Adrenal gland (tissue), 12 donors: Measurements from ENCODE around the gene CES4A. TPM values are rescaled to one million over a fixed set of nuclear protein-coding genes. Genes with fewer than 3 reads are reported as not detected.

Experiments used
- DNase-seq, 7 donors: peaks; one replicate each; pipeline ENCODE4 v3.0.0-alpha.2; 2019 to 2020
- H3K27ac ChIP-seq, 5 donors: fragments of 200-600 bp; sonication (generic) in 4 of 5; 1 replicate in 3 of 5; 2 replicates in 2 of 5; pipeline versions ENCODE4 v1.5.1 to v1.8.0; 2016 to 2020; ENCODE audit warnings: mild to moderate bottlenecking in 1 of 5
- H3K27me3 ChIP-seq: fragments of 200-600 bp; 2 replicates; pipeline ENCODE4 v1.8.0; 2021
- H3K36me3 ChIP-seq, 2 donors: fragments of 200-600 bp; replicated peaks in 1 of 2; 1 replicate in 1 of 2; 2 replicates in 1 of 2; pipeline versions ENCODE4 v1.5.1 to v1.8.0; 2018 to 2022
- H3K4me1 ChIP-seq, 2 donors: fragments of 200-600 bp; replicated peaks in 1 of 2; 1 replicate in 1 of 2; 2 replicates in 1 of 2; pipeline versions ENCODE4 v1.5.1 to v1.8.0; 2018 to 2021
- H3K4me3 ChIP-seq, 4 donors: fragments of 200-600 bp; sonication (generic) in 3 of 4; one replicate each; pipeline ENCODE4 v1.5.1; 2016 to 2018
- H3K9me3 ChIP-seq, 3 donors: fragments of 200-600 bp; sonication (generic) in 1 of 3; replicated peaks in 1 of 3; 1 replicate in 2 of 3; 2 replicates in 1 of 3; pipeline versions ENCODE4 v1.5.1 to v1.8.0; 2016 to 2021
- POLR2A ChIP-seq, 2 donors: fragments of 450-650 bp; IDR thresholded peaks; one replicate each; pipeline ENCODE4 v1.6.1; 2017; ENCODE audit warnings: antibody characterized with exemption in 2 of 2, mild to moderate bottlenecking in 2 of 2, moderate library complexity in 1 of 2
- WGBS, 4 donors: extraction: QIAGEN DNeasy Blood & Tissue Kit in 2 of 4; methylation state at CpG; one replicate each; pipeline versions ENCODE4 v1.1.5 to v1.1.7; 2013 to 2017; 5-methylcytosine and 5-hydroxymethylcytosine counted together
- intact Hi-C, 2 donors: fragments of 100-400 bp; cut with DNase I; formaldehyde crosslinking; loops; one replicate each; pipeline versions ENCODE4 v1.14.1 to v1.15.0; 2022 to 2023
- polyA plus RNA-seq, 3 donors: library from polyadenylated mRNA; stranded (reverse); fragments of 200-250 nt in 2 of 3; fragments of 350-450 nt in 1 of 3; fragmentation: Illumina TruSeq in 1 of 3; extraction: RNeasy Lipid Tissue Mini Kit (QIAGEN cat#74804) in 1 of 3; gene quantifications; one replicate each; pipeline ENCODE4 v1.2.3, GENCODE V29; 2013 to 2014
- total RNA-seq, 9 donors: library from RNA; depleted of rRNA in 4 of 9; stranded (reverse); fragments of >200 nt in 4 of 9; fragments of 120-200 nt in 1 of 9; fragmentation: NEBNext Ultra II Directional in 1 of 9; extraction: Animal tissue kit (Norgen Biotek cat#: 25700) in 1 of 9; gene quantifications; one replicate each; pipeline versions ENCODE4 v1.1.0 to v1.2.4, GENCODE V29; 2013 to 2023
- TF ChIP-seq, protein P1 (sequence below), 6 experiments: fragments of 450-650 bp in 4 of 6; fragments of 200-600 bp in 2 of 6; sonication (generic) in 1 of 6; IDR thresholded peaks; 1 replicate in 5 of 6; 2 replicates in 1 of 6; pipeline versions ENCODE4 v1.5.1 to v1.8.0; 2016 to 2021; ENCODE audit warnings: antibody characterized with exemption in 6 of 6, mild to moderate bottlenecking in 2 of 6, moderate library complexity in 1 of 6
- donor health status: healthy with polysubstance abuse.
- donor health status: Bipolar disorder and iron deficiency.
- donor health status: DM: yes; HTN: yes; CAD: no.
- donor health status: DM: no; HTN: no; CAD: no.
- donor health status: DM: no; HTN: no; CAD: no.
- donor health status: DM: yes; HTN: yes; CAD: no.

The CES4A gene
- total and polyA plus RNA-seq, 12 donors = 4.4 to 127 (median 15.9) TPM

GRCh38 chr16:67011274-67011673, 22.9 kb downstream of the CES4A start:
- no peak for DNase-seq
- Histone ChIP-seq H3K27ac (no peak overlapping the region), H3K27me3 (no peaks in the 10 kb centered on the region), H3K4me1 (peaks cover 13% of the 10 kb centered on the region in 2 donors), H3K4me3 (no peak overlapping the region), H3K9me3 (no peaks in the 10 kb centered on the region), H3K36me3 (no peaks in the 10 kb centered on the region)
- intact Hi-C loops = loop anchor here in 1 of 2 donors (10.0 kb wide), 1 partner anchor 144 kb away; the partner anchor contains the start of genes B3GNT9, FBXL8 and TRADD
- TF ChIP-seq, protein P1, sequence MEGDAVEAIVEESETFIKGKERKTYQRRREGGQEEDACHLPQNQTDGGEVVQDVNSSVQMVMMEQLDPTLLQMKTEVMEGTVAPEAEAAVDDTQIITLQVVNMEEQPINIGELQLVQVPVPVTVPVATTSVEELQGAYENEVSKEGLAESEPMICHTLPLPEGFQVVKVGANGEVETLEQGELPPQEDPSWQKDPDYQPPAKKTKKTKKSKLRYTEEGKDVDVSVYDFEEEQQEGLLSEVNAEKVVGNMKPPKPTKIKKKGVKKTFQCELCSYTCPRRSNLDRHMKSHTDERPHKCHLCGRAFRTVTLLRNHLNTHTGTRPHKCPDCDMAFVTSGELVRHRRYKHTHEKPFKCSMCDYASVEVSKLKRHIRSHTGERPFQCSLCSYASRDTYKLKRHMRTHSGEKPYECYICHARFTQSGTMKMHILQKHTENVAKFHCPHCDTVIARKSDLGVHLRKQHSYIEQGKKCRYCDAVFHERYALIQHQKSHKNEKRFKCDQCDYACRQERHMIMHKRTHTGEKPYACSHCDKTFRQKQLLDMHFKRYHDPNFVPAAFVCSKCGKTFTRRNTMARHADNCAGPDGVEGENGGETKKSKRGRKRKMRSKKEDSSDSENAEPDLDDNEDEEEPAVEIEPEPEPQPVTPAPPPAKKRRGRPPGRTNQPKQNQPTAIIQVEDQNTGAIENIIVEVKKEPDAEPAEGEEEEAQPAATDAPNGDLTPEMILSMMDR (IDR thresholded peaks at IDR 0.05) = no peak
- TF ChIP-seq POLR2A (IDR thresholded peaks at IDR 0.05) = no peak
- 75 to 95% (median 88%) methylated on average over 1 to 2 of the region's 2 CpGs for WGBS, 4 donors

- no peaks in the 10 kb centered on the region for H3K9me3 ChIP-seq
- TF ChIP-seq POLR2A (IDR thresholded peaks at IDR 0.05) = no peak
- TF ChIP-seq, protein P1 (IDR thresholded peaks at IDR 0.05) = no peak
- no peak for DNase-seq
- intact Hi-C loops = loop anchor here in 1 of 2 donors (10.0 kb wide), 1 partner anchor 141 kb away; the partner anchor contains the start of genes B3GNT9, FBXL8 and TRADD
- 12 to 28% (median 14%) methylated on average over 3 to 21 of the region's 21 CpGs for WGBS, 4 donors
- H3K4me3 ChIP-seq = peak overlapping the region in 2 of 4 donors; percentile 11 to 70
- no peaks in the 10 kb centered on the region for H3K36me3 ChIP-seq
- H3K27ac ChIP-seq = peak overlapping the region in 2 of 5 donors; percentile 35 to 59
- H3K4me1 ChIP-seq = peaks cover 13% of the 10 kb centered on the region in 2 donors
- no peaks in the 10 kb centered on the region for H3K27me3 ChIP-seq
These were observed 24.9 kb downstream of the CES4A start for GRCh38 chr16:67013233-67013822.

- peak; percentile 56 to 80 (median 68) for DNase-seq
- Histone ChIP-seq H3K27me3 (no peaks in the 10 kb centered on the region), H3K4me1 (peaks cover 13% of the 10 kb centered on the region in 2 donors), H3K27ac (peak overlapping the region in 2 of 5 donors; percentile 35 to 59), H3K9me3 (no peaks in the 10 kb centered on the region), H3K36me3 (no peaks in the 10 kb centered on the region), H3K4me3 (peak overlapping the region in 2 of 4 donors; percentile 11 to 70)
- intact Hi-C loops = loop anchor here in 1 of 2 donors (10.0 kb wide), 1 partner anchor 141 kb away; the partner anchor contains the start of genes B3GNT9, FBXL8 and TRADD
- WGBS, 4 donors = 1 to 3% (median 1%) methylated on average over 9 to 70 of the region's 70 CpGs
- TF ChIP-seq, protein P1 (IDR thresholded peaks at IDR 0.05) = peak in 4 of 6 experiments; percentile 24 to 50 (median 35)
- no peak for TF ChIP-seq POLR2A (IDR thresholded peaks at IDR 0.05)
These were observed 25.6 kb downstream of the CES4A start for GRCh38 chr16:67013823-67014633.
